ENCODE measurements around the gene TRIM9. TPM values are rescaled to one million over a fixed set of nuclear protein-coding genes. Genes with fewer than 3 reads are reported as not detected.

The TRIM9 gene
- total RNA-seq, 1 experiment from 2014 or later: 2.6 TPM

DNA sequence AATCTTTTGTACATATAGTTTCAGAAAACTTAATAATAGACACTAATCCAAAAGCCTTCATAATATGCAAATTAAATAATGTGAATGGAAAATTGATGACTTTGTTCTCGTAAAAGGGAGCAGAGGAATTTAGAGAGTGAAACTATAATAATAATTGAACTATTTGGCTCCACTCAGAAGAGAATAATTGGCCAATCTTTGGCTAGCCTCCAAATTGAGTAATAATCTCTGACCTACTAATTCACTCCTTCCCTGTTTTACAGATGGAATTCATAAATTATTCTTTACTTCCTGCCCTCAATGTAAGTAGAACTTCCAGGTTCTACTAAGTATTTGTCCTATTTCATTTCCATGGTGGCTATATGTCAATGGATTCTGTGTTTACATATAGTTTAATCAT lies 15.8 kb downstream of the TRIM9 start:
- TF ChIP-seq CTCF (conservative IDR thresholded peaks at IDR 0.05; ENCODE audit: low read depth, low read length): no peak
- no peak for ATAC-seq
- H4K20me1 ChIP-seq (ENCODE audit: low read length): no peaks in the 10 kb centered on the region
- H3K4me3 ChIP-seq (ENCODE audit: low read length): no peak overlapping the region
- no peak overlapping the region for H2AFZ ChIP-seq (ENCODE audit: low read length)
- H3K9me3 ChIP-seq (ENCODE audit: low read length): no peaks in the 10 kb centered on the region
- H3K9me2 ChIP-seq (replicated peaks; ENCODE audit: low read length): no peaks in the 10 kb centered on the region
- H3K79me2 ChIP-seq (ENCODE audit: low read length): no peaks in the 10 kb centered on the region
- BruUV-seq (replicated peaks): no TSS peak
- no peak overlapping the region for H3K4me2 ChIP-seq (ENCODE audit: low read length)
- no peak for DNase-seq
- H3K9ac ChIP-seq (ENCODE audit: low read length): no peak overlapping the region
- no peak overlapping the region for H3K27ac ChIP-seq (ENCODE audit: low read length)
- ChIA-PET CTCF (no interaction called here), POLR2A (ENCODE audit: unreplicated experiment) (no interaction called here)
- H3K27me3 ChIP-seq (ENCODE audit: low read length): no peaks in the 10 kb centered on the region
- intact Hi-C loops (cut with micrococcal nuclease): no loop called here
- H3K36me3 ChIP-seq (ENCODE audit: low read depth, low read length): no peaks in the 10 kb centered on the region
- peaks cover 9% of the 10 kb centered on the region for H3K4me1 ChIP-seq (ENCODE audit: insufficient read depth, low read length)
- H3F3A ChIP-seq (ENCODE audit: low read length, unreplicated experiment): no peaks in the 10 kb centered on the region

GRCh38 chr14:51074701-51075385 lies 20.1 kb downstream of the TRIM9 start:
- no peaks in the 10 kb centered on the region for H3F3A ChIP-seq (ENCODE audit: low read length, unreplicated experiment)
- no peaks in the 10 kb centered on the region for H3K9me3 ChIP-seq (ENCODE audit: low read length)
- ATAC-seq (no peak), DNase-seq (no peak)
- intact Hi-C loops (cut with micrococcal nuclease): no loop called here
- CTCF ChIA-PET: no interaction called here
- no peak overlapping the region for H3K4me2 ChIP-seq (ENCODE audit: low read length)
- no peaks in the 10 kb centered on the region for H3K27me3 ChIP-seq (ENCODE audit: low read length)
- TF ChIP-seq CTCF (conservative IDR thresholded peaks at IDR 0.05; ENCODE audit: low read depth, low read length) (no peak), EZH2 (IDR thresholded peaks at IDR 0.05; ENCODE audit: low read length, unreplicated experiment) (no peak), EZH2phosphoT487 (IDR thresholded peaks at IDR 0.05; ENCODE audit: borderline replicate concordance, low read length) (no peak)
- no peaks in the 10 kb centered on the region for H3K36me3 ChIP-seq (ENCODE audit: low read depth, low read length)
- no peaks in the 10 kb centered on the region for H3K79me2 ChIP-seq (ENCODE audit: low read length)
- no peaks in the 10 kb centered on the region for H4K20me1 ChIP-seq (ENCODE audit: low read length)
- no TSS peak for BruUV-seq (replicated peaks)
- no peaks in the 10 kb centered on the region for H3K9me2 ChIP-seq (replicated peaks; ENCODE audit: low read length)
- H3K9ac ChIP-seq (ENCODE audit: low read length): no peak overlapping the region
- no peak overlapping the region for H3K4me3 ChIP-seq (ENCODE audit: low read length)
- POLR2A ChIA-PET (ENCODE audit: unreplicated experiment): no interaction called here
- no peak overlapping the region for H3K27ac ChIP-seq (ENCODE audit: low read length)
- peaks cover 9% of the 10 kb centered on the region for H3K4me1 ChIP-seq (ENCODE audit: insufficient read depth, low read length)
- no peak overlapping the region for H2AFZ ChIP-seq (ENCODE audit: low read length)

DNA sequence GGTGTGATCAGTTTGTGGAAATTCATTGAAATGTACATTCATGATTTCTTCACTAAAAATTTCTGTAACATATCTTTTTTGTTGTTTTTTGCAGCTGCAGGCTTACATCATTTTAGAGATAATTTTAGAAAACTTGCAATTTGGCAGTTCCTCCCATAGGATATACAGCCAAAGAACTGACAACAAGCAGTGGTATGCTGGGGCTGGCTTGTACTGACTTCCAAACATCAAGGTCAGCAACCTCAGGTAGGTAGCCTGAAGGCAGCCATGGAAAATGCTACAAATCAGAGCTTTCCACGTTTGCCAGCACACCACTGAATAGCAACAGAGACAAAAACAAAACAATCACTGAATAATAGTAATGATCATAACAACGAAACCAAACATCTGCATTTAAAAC lies 21.2 kb downstream of the TRIM9 start:
- Histone ChIP-seq H3K9me3 (ENCODE audit: low read length) (no peaks in the 10 kb centered on the region), H3K4me2 (ENCODE audit: low read length) (no peak overlapping the region), H3K9me2 (replicated peaks; ENCODE audit: low read length) (no peaks in the 10 kb centered on the region), H3K36me3 (ENCODE audit: low read depth, low read length) (no peaks in the 10 kb centered on the region), H3K9ac (ENCODE audit: low read length) (no peak overlapping the region), H3F3A (ENCODE audit: low read length, unreplicated experiment) (no peaks in the 10 kb centered on the region), H3K27me3 (ENCODE audit: low read length) (no peaks in the 10 kb centered on the region), H3K4me3 (ENCODE audit: low read length) (no peak overlapping the region), H4K20me1 (ENCODE audit: low read length) (no peaks in the 10 kb centered on the region), H3K4me1 (ENCODE audit: insufficient read depth, low read length) (peaks cover 9% of the 10 kb centered on the region), H3K27ac (ENCODE audit: low read length) (no peak overlapping the region), H3K79me2 (ENCODE audit: low read length) (no peaks in the 10 kb centered on the region), H2AFZ (ENCODE audit: low read length) (no peak overlapping the region)
- DNase-seq (no peak), ATAC-seq (no peak)
- intact Hi-C loops (cut with micrococcal nuclease): no loop called here
- ChIA-PET POLR2A (ENCODE audit: unreplicated experiment) (no interaction called here), CTCF (interaction anchor here (0.7 kb wide), 1 partner anchor 23 kb away, joined by 3 read pairs; no protein-coding TSS in a partner anchor)
- no TSS peak for BruUV-seq (replicated peaks)
- TF ChIP-seq EZH2 (IDR thresholded peaks at IDR 0.05; ENCODE audit: low read length, unreplicated experiment) (no peak), EZH2phosphoT487 (IDR thresholded peaks at IDR 0.05; ENCODE audit: borderline replicate concordance, low read length) (no peak), CTCF (conservative IDR thresholded peaks at IDR 0.05; ENCODE audit: low read depth, low read length) (no peak)
